ENCODE measurements around the gene SKI. TPM values are rescaled to one million over a fixed set of nuclear protein-coding genes. Genes with fewer than 3 reads are reported as not detected.

Gene SKI
- total and polyA plus RNA-seq, 9 of the 15 experiments (the other 6 are each of a cell fraction or from before 2014, with no cell fraction given), result 0.10 to 60.5 (median 4.6) TPM

- no peak for TF ChIP-seq REST (IDR thresholded peaks at IDR 0.05; ENCODE audit: borderline replicate concordance)
- 0 out of 2 replicates have a peak, but pooled peaks have one; percentile 7 for TF ChIP-seq REST (CRISPR knock-in tag; IDR thresholded peaks at IDR 0.05; ENCODE audit: low read depth)
- TF ChIP-seq RFX7 (CRISPR knock-in tag; IDR thresholded peaks at IDR 0.05), result no peak
- no peak for TF ChIP-seq E2F5 (CRISPR knock-in tag; IDR thresholded peaks at IDR 0.05)
- TF ChIP-seq ELF4 (CRISPR knock-in tag; IDR thresholded peaks at IDR 0.05), result no peak
- no peak for TF ChIP-seq ZNF707 (CRISPR knock-in tag; conservative IDR thresholded peaks at IDR 0.05)
- no peak for TF ChIP-seq SNRNP70 (optimal IDR thresholded peaks at IDR 0.05; ENCODE audit: low read depth, low read length)
- no peak for TF ChIP-seq NFE2 (IDR thresholded peaks at IDR 0.05; ENCODE audit: low read depth)
- no peak for TF ChIP-seq ZNF165 (CRISPR knock-in tag; IDR thresholded peaks at IDR 0.05; ENCODE audit: borderline replicate concordance)
- TF ChIP-seq FOXA3 (CRISPR knock-in tag; conservative IDR thresholded peaks at IDR 0.05 in 1 of 2, IDR thresholded peaks at IDR 0.05 in 1 of 2), result peak in 1 of 2 experiments; percentile 5; a peak in 1 of 4 replicates
- no peak for TF ChIP-seq ZNF175 (CRISPR knock-in tag; IDR thresholded peaks at IDR 0.05; ENCODE audit: low read depth)
- no peak for TF ChIP-seq E2F4 (CRISPR knock-in tag; IDR thresholded peaks at IDR 0.05; ENCODE audit: low read depth)
- no peak for TF ChIP-seq CREB3 (tag; conservative IDR thresholded peaks at IDR 0.05; ENCODE audit: low read depth)
- TF ChIP-seq PTRF (tag; IDR thresholded peaks at IDR 0.05), result no peak
- TF ChIP-seq HMGN3 (IDR thresholded peaks at IDR 0.05; ENCODE audit: borderline replicate concordance, extremely low read depth, insufficient read length, low read depth, low read length), result peak; percentile 50
Measured at GRCh38 chr1:2229037-2229864, 1.1 kb downstream of the SKI start (continued).

Measured in K562 (cell line).